ENCODE data around the gene OR1L4. TPM values are rescaled to one million over a fixed set of nuclear protein-coding genes. Genes with fewer than 3 reads are reported as not detected.

Gene OR1L4
- total RNA-seq, 1 experiment from 2014 or later = not detected

GRCh38 chr9:122754825-122755224 is 31.0 kb downstream of the OR1L4 start:
- CTCF ChIA-PET = no interaction called here
- DNase-seq (no peak), ATAC-seq (no peak)
- H3F3A ChIP-seq (ENCODE audit: low read length, unreplicated experiment) = no peaks in the 10 kb centered on the region
- BruUV-seq (replicated peaks) = no TSS peak
- no peaks in the 10 kb centered on the region for H4K20me1 ChIP-seq (ENCODE audit: low read length)
- no peak overlapping the region for H3K4me2 ChIP-seq (ENCODE audit: low read length)
- POLR2A ChIA-PET (ENCODE audit: unreplicated experiment) = no interaction called here
- H3K4me1 ChIP-seq (ENCODE audit: insufficient read depth, low read length) = no peaks in the 10 kb centered on the region
- no peak overlapping the region for H2AFZ ChIP-seq (ENCODE audit: low read length)
- no peaks in the 10 kb centered on the region for H3K9me2 ChIP-seq (replicated peaks; ENCODE audit: low read length)
- H3K79me2 ChIP-seq (ENCODE audit: low read length) = no peaks in the 10 kb centered on the region
- intact Hi-C loops (cut with micrococcal nuclease) = no loop called here
- no peak overlapping the region for H3K4me3 ChIP-seq (ENCODE audit: low read length)
- no peak overlapping the region for H3K27ac ChIP-seq (ENCODE audit: low read length)
- TF ChIP-seq EZH2 (IDR thresholded peaks at IDR 0.05; ENCODE audit: low read length, unreplicated experiment) (no peak), CTCF (conservative IDR thresholded peaks at IDR 0.05; ENCODE audit: low read depth, low read length) (no peak), EZH2phosphoT487 (IDR thresholded peaks at IDR 0.05; ENCODE audit: borderline replicate concordance, low read length) (no peak)
- H3K36me3 ChIP-seq (ENCODE audit: low read depth, low read length) = no peaks in the 10 kb centered on the region
- H3K9ac ChIP-seq (ENCODE audit: low read length) = no peak overlapping the region
- H3K9me3 ChIP-seq (ENCODE audit: low read length) = no peaks in the 10 kb centered on the region
- peaks cover 3% of the 10 kb centered on the region; the same call in 1 of the 2 replicates for H3K27me3 ChIP-seq (ENCODE audit: low read length)

- Histone ChIP-seq H3K27ac (ENCODE audit: low read length) (no peak overlapping the region), H4K20me1 (ENCODE audit: low read length) (no peaks in the 10 kb centered on the region), H3K27me3 (ENCODE audit: low read length) (no peaks in the 10 kb centered on the region), H3K79me2 (ENCODE audit: low read length) (no peaks in the 10 kb centered on the region), H3K36me3 (ENCODE audit: low read depth, low read length) (no peaks in the 10 kb centered on the region), H3K4me3 (ENCODE audit: low read length) (no peak overlapping the region), H3K9me3 (ENCODE audit: low read length) (no peaks in the 10 kb centered on the region), H2AFZ (ENCODE audit: low read length) (no peak overlapping the region), H3K9ac (ENCODE audit: low read length) (no peak overlapping the region), H3K9me2 (replicated peaks; ENCODE audit: low read length) (no peaks in the 10 kb centered on the region), H3F3A (ENCODE audit: low read length, unreplicated experiment) (no peaks in the 10 kb centered on the region), H3K4me1 (ENCODE audit: insufficient read depth, low read length) (no peaks in the 10 kb centered on the region), H3K4me2 (ENCODE audit: low read length) (no peak overlapping the region)
- POLR2A ChIA-PET (ENCODE audit: unreplicated experiment) = no interaction called here
- CTCF ChIA-PET = no interaction called here
- BruUV-seq (replicated peaks) = no TSS peak
- DNase-seq = no peak
- ATAC-seq = no peak
- no peak for TF ChIP-seq EZH2phosphoT487 (IDR thresholded peaks at IDR 0.05; ENCODE audit: borderline replicate concordance, low read length)
- TF ChIP-seq EZH2 (IDR thresholded peaks at IDR 0.05; ENCODE audit: low read length, unreplicated experiment) = no peak
- TF ChIP-seq CTCF (conservative IDR thresholded peaks at IDR 0.05; ENCODE audit: low read depth, low read length) = no peak
- intact Hi-C loops (cut with micrococcal nuclease) = no loop called here
Measured at GRCh38 chr9:122767817-122768216, 44.0 kb downstream of the OR1L4 start.

Other genes with a start within 250 kb of the OR1L4 start
- not detected in 2 replicates for gene OR1J1, start 246.1 kb upstream of the OR1L4 start, total RNA-seq (2014; rRNA removed)
- not detected in 2 replicates for gene OR1J2, start 213.2 kb upstream of the OR1L4 start, total RNA-seq (2014; rRNA removed)
- not detected in 2 replicates for gene OR1J4, start 204.8 kb upstream of the OR1L4 start, total RNA-seq (2014; rRNA removed)
- gene OR1N1, start 196.7 kb upstream of the OR1L4 start, total RNA-seq (2014; rRNA removed) = not detected in 2 replicates
- not detected in 2 replicates for gene OR1N2, start 170.9 kb upstream of the OR1L4 start, total RNA-seq (2014; rRNA removed)
- gene OR1L8, start 140.6 kb upstream of the OR1L4 start, total RNA-seq (2014; rRNA removed) = not detected in 2 replicates
- not detected in 2 replicates for gene OR1Q1, start 109.3 kb upstream of the OR1L4 start, total RNA-seq (2014; rRNA removed)
- not detected in 2 replicates for gene OR1B1, start 66.4 kb upstream of the OR1L4 start, total RNA-seq (2014; rRNA removed)
- gene OR1L1, start 62.3 kb upstream of the OR1L4 start, total RNA-seq (2014; rRNA removed) = not detected in 2 replicates
- not detected in 2 replicates for gene OR1L3, start 48.9 kb upstream of the OR1L4 start, total RNA-seq (2014; rRNA removed)
- not detected in 2 replicates for gene OR1L6, start 18.3 kb downstream of the OR1L4 start, total RNA-seq (2014; rRNA removed)
- gene OR5C1, start 64.9 kb downstream of the OR1L4 start, total RNA-seq (2014; rRNA removed) = not detected in 2 replicates
- gene OR1K1, start 76.1 kb downstream of the OR1L4 start, total RNA-seq (2014; rRNA removed) = not detected in 2 replicates
- gene PDCL, start 104.6 kb downstream of the OR1L4 start, total RNA-seq (2014; rRNA removed) = 13.9 and 16.3 TPM in 2 replicates
- gene RC3H2, start 181.4 kb downstream of the OR1L4 start, total RNA-seq (2014; rRNA removed) = 18.0 and 23.0 TPM in 2 replicates
- gene ZBTB6, start 189.3 kb downstream of the OR1L4 start, total RNA-seq (2014; rRNA removed) = 4.4 and 4.7 TPM in 2 replicates
- gene ZBTB26, start 207.5 kb downstream of the OR1L4 start, total RNA-seq (2014; rRNA removed) = 1.5 and 1.6 TPM in 2 replicates
- gene RABGAP1, start 217.0 kb downstream of the OR1L4 start, total RNA-seq (2014; rRNA removed) = 12.7 and 16.5 TPM in 2 replicates